ENCODE results near the gene MRPL44. TPM values are rescaled to one million over a fixed set of nuclear protein-coding genes. Genes with fewer than 3 reads are reported as not detected.

MRPL44 gene
- total RNA-seq, 1 experiment from 2014 or later = 66.4 TPM

DNA sequence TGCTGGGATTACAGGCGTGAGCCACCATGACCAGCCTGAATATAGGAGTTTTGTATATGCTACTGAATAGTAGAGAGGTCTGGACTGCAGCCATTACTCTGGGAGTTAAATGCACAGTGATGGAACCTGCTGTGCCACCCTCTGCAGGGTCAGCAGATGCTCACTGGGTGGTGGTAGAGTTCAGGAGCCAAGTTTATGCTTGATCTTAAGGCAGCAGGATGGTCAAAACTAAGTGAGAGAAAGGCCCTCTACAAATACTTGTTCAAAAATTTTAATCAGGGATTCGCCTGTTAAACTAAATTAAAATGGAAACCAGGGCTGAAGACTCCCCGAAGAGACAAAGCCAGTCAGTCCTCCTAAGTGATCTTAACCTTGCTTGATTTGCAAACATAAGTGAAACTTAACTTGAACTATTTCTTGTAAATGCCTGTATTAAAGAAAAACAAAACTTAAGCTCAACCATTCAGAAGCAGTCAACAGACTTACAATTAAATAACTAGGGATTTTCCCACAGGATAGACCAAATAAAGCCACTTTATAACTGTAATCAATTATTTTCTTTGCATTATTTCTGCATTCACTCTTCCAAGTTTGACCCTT, 7.9 kb upstream of the MRPL44 start:
- Histone ChIP-seq H4K20me1 (ENCODE audit: insufficient read depth) (no peaks in the 10 kb centered on the region), H3K79me2 (ENCODE audit: low read depth) (peaks cover 7% of the 10 kb centered on the region), H3K9me2 (ENCODE audit: insufficient read depth) (no peaks in the 10 kb centered on the region), H3K4me1 (replicated peaks; ENCODE audit: insufficient read depth) (peaks cover 18% of the 10 kb centered on the region), H3K36me3 (ENCODE audit: low read depth) (no peaks in the 10 kb centered on the region), H3K4me3 (no peak overlapping the region), H3K27me3 (ENCODE audit: insufficient read depth, low read depth) (no peaks in the 10 kb centered on the region), H2AFZ (no peak overlapping the region), H3F3A (ENCODE audit: insufficient read depth, low read depth) (peaks cover 13% of the 10 kb centered on the region; the same call in 1 of the 2 replicates), H3K27ac (no peak overlapping the region), H3K9me3 (ENCODE audit: insufficient read depth, low read depth) (no peaks in the 10 kb centered on the region), H3K4me2 (no peak overlapping the region)
- ChIA-PET CTCF (interaction anchor here (0.7 kb wide), 1 partner anchor 189 kb away, joined by 5 read pairs; no protein-coding TSS in a partner anchor), POLR2A (ENCODE audit: unreplicated experiment) (no interaction called here)
- TF ChIP-seq, protein P1, sequence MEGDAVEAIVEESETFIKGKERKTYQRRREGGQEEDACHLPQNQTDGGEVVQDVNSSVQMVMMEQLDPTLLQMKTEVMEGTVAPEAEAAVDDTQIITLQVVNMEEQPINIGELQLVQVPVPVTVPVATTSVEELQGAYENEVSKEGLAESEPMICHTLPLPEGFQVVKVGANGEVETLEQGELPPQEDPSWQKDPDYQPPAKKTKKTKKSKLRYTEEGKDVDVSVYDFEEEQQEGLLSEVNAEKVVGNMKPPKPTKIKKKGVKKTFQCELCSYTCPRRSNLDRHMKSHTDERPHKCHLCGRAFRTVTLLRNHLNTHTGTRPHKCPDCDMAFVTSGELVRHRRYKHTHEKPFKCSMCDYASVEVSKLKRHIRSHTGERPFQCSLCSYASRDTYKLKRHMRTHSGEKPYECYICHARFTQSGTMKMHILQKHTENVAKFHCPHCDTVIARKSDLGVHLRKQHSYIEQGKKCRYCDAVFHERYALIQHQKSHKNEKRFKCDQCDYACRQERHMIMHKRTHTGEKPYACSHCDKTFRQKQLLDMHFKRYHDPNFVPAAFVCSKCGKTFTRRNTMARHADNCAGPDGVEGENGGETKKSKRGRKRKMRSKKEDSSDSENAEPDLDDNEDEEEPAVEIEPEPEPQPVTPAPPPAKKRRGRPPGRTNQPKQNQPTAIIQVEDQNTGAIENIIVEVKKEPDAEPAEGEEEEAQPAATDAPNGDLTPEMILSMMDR (conservative IDR thresholded peaks at IDR 0.05) = no peak
- TF ChIP-seq EZH2 (IDR thresholded peaks at IDR 0.05; ENCODE audit: low read depth) = no peak
- no peak for DNase-seq
- no TSS peak for BruUV-seq (replicated peaks)
- intact Hi-C loops (cut with micrococcal nuclease; ENCODE audit: unreplicated experiment) = loop anchor here (10.0 kb wide), 1 partner anchor 635 kb away; the partner anchor contains the start of gene CUL3

DNA sequence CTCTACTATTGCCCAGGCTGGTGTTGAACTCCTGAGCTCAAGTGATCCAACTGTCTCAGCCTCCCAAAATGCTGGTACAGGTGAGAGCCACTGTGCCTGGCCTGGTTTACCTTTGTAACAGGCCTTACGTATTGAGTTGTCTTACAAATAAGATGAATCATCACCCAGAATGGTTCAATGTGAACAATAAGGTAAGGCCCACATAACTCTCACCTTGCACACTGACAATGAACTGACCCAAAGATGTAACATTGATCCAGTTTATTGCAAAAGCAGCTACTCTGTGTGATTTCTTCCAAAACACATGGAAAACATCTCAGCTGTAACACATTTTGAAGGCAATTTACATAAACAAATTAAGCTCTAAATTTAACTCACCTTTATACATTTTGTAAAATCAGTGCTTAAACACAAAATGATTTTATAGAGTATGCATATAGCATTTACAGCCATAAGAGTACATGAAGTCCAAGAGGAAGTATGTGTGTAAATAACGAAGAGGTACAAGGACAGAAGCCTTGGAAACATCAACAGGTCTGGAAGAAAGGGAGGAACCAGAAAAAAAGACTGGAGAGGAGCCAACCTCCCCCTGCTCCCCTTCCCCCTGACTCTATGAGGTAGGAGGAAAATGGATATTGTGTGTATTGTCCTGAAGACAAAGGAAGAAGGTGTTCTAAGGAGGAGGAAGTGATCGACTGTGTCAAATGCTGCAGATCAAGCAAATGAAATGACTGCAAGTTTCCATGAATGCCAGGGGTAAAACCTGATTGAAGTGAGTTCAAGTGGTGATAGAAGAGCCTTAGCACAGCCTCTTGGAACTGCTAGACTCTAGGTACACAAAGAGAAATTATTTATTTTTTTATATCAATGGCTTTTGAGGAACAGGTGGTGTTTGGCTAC, 6.6 kb upstream of the MRPL44 start:
- Histone ChIP-seq H3K9me3 (ENCODE audit: insufficient read depth, low read depth) (no peaks in the 10 kb centered on the region), H3K36me3 (ENCODE audit: low read depth) (no peaks in the 10 kb centered on the region), H3K79me2 (ENCODE audit: low read depth) (no peaks in the 10 kb centered on the region), H3K27ac (no peak overlapping the region), H3K9me2 (ENCODE audit: insufficient read depth) (no peaks in the 10 kb centered on the region), H2AFZ (0 out of 2 replicates have a peak overlapping the region, but pooled peaks have one; percentile 1), H3K4me3 (no peak overlapping the region), H3F3A (ENCODE audit: insufficient read depth, low read depth) (peaks cover 13% of the 10 kb centered on the region; the same call in 1 of the 2 replicates), H4K20me1 (ENCODE audit: insufficient read depth) (no peaks in the 10 kb centered on the region), H3K4me1 (replicated peaks; ENCODE audit: insufficient read depth) (peaks cover 14% of the 10 kb centered on the region), H3K27me3 (ENCODE audit: insufficient read depth, low read depth) (no peaks in the 10 kb centered on the region), H3K4me2 (0 out of 2 replicates have a peak overlapping the region, but pooled peaks have one; percentile 4)
- peak in 1 of 2 experiments; percentile 47 for DNase-seq
- ChIA-PET POLR2A (ENCODE audit: unreplicated experiment) (interaction anchor here (0.7 kb wide), 2 partner anchors 10 to 153 kb away, joined by 3 to 12 read pairs; no protein-coding TSS in a partner anchor), CTCF (no interaction called here)
- TF ChIP-seq, protein P1 (conservative IDR thresholded peaks at IDR 0.05) = no peak
- no peak for TF ChIP-seq EZH2 (IDR thresholded peaks at IDR 0.05; ENCODE audit: low read depth)
- no TSS peak for BruUV-seq (replicated peaks)
- intact Hi-C loops (cut with micrococcal nuclease; ENCODE audit: unreplicated experiment) = loop anchor here (10.0 kb wide), 2 partner anchors 486 to 1246 kb away; no protein-coding TSS in a partner anchor

DNA sequence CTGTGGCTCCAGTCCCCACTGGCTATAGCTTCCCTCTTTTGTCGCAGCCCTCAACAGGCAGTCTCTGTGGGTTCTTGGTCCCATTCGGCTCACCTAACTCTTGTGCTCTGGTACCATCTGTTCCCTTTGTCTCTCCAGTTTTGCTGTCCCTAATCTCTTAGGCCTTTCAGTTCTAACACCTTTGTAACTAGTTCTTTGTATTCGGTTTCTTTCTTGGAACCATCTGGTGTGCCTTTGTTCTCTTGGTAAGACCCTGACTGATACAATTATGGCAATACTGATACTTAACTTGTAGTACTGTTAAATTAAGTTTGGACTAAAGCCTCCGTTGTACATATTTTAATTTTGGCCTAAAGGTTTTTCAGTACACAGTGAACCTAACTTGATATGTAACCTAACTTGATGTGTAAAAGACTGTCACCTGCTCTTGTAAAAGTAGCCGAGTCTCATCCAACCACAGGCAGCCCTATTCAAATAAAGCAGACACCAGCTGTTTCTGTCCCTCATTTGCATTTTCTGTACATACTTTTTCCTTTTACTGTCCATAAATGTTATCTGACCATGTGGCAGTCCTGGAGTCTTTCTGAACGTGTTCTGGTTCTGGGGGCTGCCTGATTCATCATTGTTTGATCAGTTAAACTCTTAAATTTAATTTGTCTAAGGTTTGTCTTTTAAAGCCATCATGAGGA, 4.8 kb upstream of the MRPL44 start:
- CTCF ChIA-PET = no interaction called here
- Histone ChIP-seq H3K36me3 (ENCODE audit: low read depth) (no peaks in the 10 kb centered on the region), H3K4me1 (replicated peaks; ENCODE audit: insufficient read depth) (peaks cover 18% of the 10 kb centered on the region), H4K20me1 (ENCODE audit: insufficient read depth) (no peaks in the 10 kb centered on the region), H3F3A (ENCODE audit: insufficient read depth, low read depth) (peaks cover 25% of the 10 kb centered on the region; the same call in 1 of the 2 replicates), H3K79me2 (ENCODE audit: low read depth) (peaks cover 2% of the 10 kb centered on the region), H2AFZ (no peak overlapping the region), H3K27me3 (ENCODE audit: insufficient read depth, low read depth) (no peaks in the 10 kb centered on the region), H3K27ac (no peak overlapping the region), H3K9me3 (ENCODE audit: insufficient read depth, low read depth) (no peaks in the 10 kb centered on the region), H3K9me2 (ENCODE audit: insufficient read depth) (no peaks in the 10 kb centered on the region), H3K4me2 (no peak overlapping the region), H3K4me3 (no peak overlapping the region)
- no TSS peak for BruUV-seq (replicated peaks)
- intact Hi-C loops (cut with micrococcal nuclease; ENCODE audit: unreplicated experiment) = loop anchor here (10.0 kb wide), 2 partner anchors 488 to 1248 kb away; no protein-coding TSS in a partner anchor
- POLR2A ChIA-PET (ENCODE audit: unreplicated experiment) = no interaction called here
- TF ChIP-seq EZH2 (IDR thresholded peaks at IDR 0.05; ENCODE audit: low read depth) = no peak
- no peak for DNase-seq

Data from PC-9 (cell line).